PC-9 (cell line): ENCODE data around the gene TBPL1.

Experiments
- CTCF ChIP-seq: fragments of 200-600 bp; sonication (generic); conservative IDR thresholded peaks from 2 replicates; pipeline ENCODE4 v1.6.1; 2017; ENCODE audit warnings: mixed run types, antibody characterized with exemption, mild to moderate bottlenecking, moderate library complexity
- EZH2 ChIP-seq: fragments of 200-600 bp; sonication (generic); IDR thresholded peaks from 2 replicates; pipeline ENCODE4 v1.8.0; 2017; ENCODE audit warnings: antibody characterized with exemption, low read depth

- TF ChIP-seq CTCF (no peak), EZH2 (no peak)
Observed at GRCh38 chr6:133957780-133958242, 4.8 kb downstream of the TBPL1 start.
